HG02938 (cell line): ENCODE data around the gene GPR157.
"Not testable (repeated sequence)": the region's sequence is repeated elsewhere in the genome, so short reads cannot be mapped to it uniquely, and the experiment has no call there.

Source experiments
- ATAC-seq: cut with Tn5 transposase; IDR thresholded peaks from one replicate; pipeline ENCODE4 v1.9.1; 2021; ENCODE audit warnings: mild to moderate bottlenecking, moderate library complexity; ENCODE audit not compliant: unreplicated experiment

The GPR157 gene

GRCh38 chr1:9119745-9120144, 9.2 kb downstream of the GPR157 start:
- ATAC-seq, result no peak

GRCh38 chr1:9118186-9118585, 10.7 kb downstream of the GPR157 start:
- no peak for ATAC-seq

- ATAC-seq, result no peak
Observed at GRCh38 chr1:9115351-9116205, 13.3 kb downstream of the GPR157 start.

GRCh38 chr1:9112961-9113880, 15.7 kb downstream of the GPR157 start:
- ATAC-seq, result no peak

GRCh38 chr1:9111957-9112356, 16.9 kb downstream of the GPR157 start:
- no peak for ATAC-seq

- no peak for ATAC-seq
Observed at GRCh38 chr1:9111357-9111691, 17.6 kb downstream of the GPR157 start.

GRCh38 chr1:9110669-9111356, 18.1 kb downstream of the GPR157 start:
- no peak for ATAC-seq

GRCh38 chr1:9108056-9108665, 20.7 kb downstream of the GPR157 start:
- no peak for ATAC-seq

- no peak for ATAC-seq
Observed at GRCh38 chr1:9107136-9107535, 21.8 kb downstream of the GPR157 start.

GRCh38 chr1:9106286-9106685, 22.6 kb downstream of the GPR157 start:
- ATAC-seq, result no peak

- ATAC-seq, result no peak
Observed at GRCh38 chr1:9105336-9105867, 23.5 kb downstream of the GPR157 start.

GRCh38 chr1:9101510-9102146, 27.3 kb downstream of the GPR157 start:
- no peak for ATAC-seq

- ATAC-seq, result no peak
Observed at GRCh38 chr1:9100471-9101043, 28.3 kb downstream of the GPR157 start.

- ATAC-seq, result no peak
Observed at GRCh38 chr1:9099555-9099954, 29.3 kb downstream of the GPR157 start.

- no peak for ATAC-seq
Observed at GRCh38 chr1:9097947-9098705, 30.8 kb downstream of the GPR157 start.

- no peak for ATAC-seq
Observed at GRCh38 chr1:9095818-9096217, 33.1 kb downstream of the GPR157 start.

GRCh38 chr1:9093996-9094595, 34.8 kb downstream of the GPR157 start:
- ATAC-seq, result not testable (repeated sequence)

GRCh38 chr1:9093581-9093980, 35.3 kb downstream of the GPR157 start:
- no peak for ATAC-seq

- no peak for ATAC-seq
Observed at GRCh38 chr1:9093091-9093490, 35.8 kb downstream of the GPR157 start.
